ENCODE results near the gene SPATA33.
"Not testable (repeated sequence)": the region's sequence is repeated elsewhere in the genome, so short reads cannot be mapped to it uniquely, and the experiment has no call there.

SPATA33 gene

DNA sequence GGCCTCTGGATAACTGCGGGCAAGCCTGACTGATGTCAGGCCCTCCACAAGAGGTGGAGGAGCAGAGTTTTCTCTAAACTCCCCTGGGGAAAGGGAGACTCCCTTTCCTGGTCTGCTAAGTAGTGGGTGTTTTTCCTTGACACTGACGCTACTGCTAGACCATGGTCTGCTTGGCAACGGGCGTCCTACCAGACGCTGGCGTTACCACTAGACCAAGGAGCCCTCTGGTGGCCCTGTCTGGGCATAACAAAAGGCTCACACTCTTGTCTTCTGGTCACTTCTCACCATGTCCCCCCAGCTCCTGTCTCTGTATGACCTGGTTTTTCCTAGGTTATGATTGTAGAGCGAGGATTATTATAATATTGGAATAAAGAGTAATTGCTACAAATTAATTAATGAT lies 9.4 kb downstream of the SPATA33 start:
- DNase-seq, result peak; percentile 15

DNA sequence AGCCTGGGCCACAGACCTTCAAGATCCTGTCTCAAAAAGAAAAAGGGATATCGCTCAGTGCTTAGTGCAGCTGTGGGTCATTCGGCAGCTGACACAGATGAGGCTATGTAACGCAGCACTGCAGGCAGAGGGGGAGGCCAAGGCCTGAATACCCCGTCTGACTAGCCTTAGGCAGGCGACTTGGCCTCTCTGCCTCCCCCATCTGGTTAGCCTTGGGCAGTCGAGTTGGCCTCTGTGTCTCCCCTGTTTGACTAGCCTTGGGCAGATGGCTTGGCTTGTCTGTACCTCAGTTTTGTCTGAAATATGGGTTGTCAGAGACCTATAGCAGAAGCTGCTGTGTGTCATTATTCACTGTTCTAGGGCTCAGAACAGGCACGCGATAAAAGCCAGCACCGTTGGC lies 10.0 kb downstream of the SPATA33 start:
- no peak for DNase-seq

DNA sequence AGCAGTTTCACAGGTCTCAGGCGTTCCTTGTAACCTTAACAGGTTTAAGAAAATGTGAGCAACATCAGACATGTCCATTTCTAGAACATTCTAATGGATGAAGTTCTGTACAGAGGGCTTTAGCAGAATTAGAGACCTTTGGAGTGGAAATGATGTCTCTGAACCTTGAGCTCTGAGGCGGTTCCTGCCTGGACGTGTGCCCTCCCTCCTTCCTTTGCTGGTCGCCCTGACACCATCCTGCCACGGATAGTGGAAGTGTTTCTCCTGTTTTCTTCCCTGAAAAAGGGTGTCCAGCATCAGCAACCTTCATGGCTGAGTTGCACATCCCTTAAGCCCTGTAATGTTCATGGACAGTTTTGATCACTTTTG lies 11.1 kb downstream of the SPATA33 start:
- DNase-seq, result no peak

DNA sequence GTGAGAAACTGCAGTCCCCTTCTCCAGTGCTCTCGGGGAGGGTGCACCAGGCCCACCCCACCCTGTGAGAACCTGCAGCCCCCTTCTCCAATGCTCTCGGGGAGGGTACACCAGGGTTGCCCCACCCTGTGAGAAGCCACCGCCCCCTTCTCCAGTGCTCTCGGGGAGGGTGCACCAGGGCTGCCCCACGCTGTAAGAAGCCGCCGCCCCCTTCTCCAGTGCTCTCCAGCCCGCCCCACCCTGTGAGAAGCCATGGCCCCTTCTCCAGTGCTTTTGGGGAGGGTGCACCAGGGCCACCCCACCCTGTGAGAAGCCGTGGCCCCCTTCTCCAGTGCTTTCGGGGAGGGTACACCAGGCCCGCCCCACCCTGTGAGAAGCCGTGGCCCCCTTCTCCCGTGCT lies 12.1 kb downstream of the SPATA33 start:
- DNase-seq, result no peak

DNA sequence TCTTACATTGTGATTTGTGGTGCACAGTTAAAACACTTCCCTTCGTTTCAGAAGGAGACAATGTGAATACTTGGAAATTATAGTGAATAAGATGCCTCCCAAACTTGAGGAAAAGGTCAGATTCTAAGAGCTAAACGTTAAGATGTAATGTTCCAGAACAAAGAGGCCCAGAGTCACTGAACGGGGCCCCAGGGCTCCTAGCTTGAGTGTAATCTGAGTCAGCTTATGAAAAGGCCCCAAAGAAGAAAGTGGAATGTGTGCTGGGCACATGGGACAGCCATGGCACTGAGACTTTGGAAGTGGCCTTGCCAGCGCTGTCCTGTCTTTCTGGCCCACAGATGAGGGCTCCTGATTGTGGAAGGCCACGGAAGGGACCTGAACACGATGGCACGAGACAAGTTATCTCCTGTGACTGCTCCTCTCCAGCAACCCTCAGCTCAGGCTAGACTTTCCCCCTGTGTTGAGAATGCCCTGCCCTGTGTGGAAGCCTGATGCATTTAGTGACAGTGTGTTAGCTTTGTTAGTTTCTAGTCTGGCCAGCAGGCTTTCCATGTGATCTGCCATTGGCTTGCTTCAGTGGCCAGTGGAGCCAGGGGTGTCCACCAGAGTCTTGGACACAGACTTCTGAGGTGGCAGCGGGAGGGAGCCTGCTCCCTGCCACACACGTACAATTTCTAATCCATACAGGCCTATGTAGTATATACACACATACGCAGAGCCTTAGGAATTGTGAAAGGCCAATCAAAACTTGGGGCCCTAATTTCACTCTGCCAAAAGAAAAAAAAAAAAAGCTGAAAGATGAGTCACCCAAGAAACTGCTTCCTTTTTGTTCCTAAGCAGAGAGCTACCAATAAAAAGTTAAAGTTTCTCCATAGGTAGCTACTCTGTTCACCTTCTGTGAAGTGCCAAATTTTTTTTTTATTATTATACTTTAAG lies 13.1 kb downstream of the SPATA33 start:
- DNase-seq, result peak; percentile 77

DNA sequence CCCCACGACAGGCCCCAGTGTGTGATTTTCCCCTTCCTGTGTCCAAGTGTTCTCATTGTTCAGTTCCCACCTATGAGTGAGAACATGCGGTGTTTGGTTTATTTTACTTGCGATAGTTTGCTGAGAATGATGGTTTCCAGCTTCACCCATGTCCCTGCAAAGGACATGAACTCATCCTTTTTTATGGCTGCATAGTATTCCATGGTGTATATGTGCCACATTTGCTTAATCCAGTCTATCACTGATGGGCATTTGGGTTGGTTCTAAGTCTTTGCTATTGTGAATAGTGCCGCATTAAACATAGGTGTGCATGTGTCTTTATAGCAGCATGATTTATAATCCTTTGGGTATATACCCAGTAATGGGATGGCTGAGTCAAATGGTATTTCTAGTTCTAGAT lies 13.9 kb downstream of the SPATA33 start:
- not testable (repeated sequence) for DNase-seq

DNA sequence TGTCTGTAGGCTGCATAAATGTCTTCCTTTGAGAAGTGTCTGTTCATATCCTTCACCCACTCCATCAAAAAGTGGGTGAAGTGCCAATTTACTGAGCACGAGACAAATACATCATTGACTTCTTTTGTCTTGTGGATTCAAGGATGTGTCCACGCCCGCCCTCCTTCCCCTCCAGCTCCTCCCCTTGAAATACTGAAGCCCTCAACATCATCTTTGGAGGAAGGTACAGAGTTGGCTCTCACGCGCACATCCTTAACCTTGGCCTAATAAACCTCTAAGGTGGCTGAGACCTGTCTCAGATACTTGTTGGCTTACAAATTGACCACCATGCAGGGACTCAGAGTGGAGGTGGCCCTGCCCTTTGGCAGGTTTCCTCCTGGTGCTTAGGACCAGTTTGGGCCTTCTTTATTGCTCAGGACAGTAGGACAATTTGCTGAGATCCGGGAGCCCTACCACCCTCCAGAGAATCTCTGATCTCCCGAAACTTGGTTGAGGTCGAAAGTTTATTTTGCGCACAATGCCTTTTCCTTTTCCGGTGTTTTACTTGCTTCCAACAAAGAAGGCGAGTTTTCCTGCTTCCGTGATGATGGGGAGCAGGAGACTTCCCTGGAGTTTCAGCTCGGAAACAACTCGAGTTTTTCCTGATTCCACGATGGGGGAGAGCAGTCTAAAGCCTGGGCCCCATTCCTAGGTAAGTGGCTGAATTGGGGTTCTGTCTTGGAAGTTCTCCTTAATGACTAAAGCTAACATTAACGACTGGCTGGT lies 14.7 kb downstream of the SPATA33 start:
- DNase-seq, result no peak

DNA sequence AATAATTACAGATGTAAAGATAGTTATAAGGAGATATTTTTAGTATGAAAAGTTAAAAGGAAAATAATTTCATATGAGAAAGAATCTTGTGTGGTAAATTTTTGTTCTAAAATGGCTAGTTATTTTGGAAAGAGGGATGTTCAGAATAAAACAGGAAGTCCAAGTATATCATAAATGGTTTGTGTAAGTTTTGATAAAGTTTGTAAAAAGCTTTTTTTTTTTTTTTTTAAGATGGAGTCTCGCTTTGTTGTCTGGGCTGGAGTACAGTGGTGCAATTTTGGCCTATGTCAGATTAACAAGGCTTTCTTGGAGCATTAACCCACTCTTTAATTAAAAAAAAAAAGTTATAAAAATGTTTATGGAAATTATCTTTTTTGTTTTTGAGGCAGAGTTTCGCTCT lies 20.6 kb downstream of the SPATA33 start:
- DNase-seq, result no peak

DNA sequence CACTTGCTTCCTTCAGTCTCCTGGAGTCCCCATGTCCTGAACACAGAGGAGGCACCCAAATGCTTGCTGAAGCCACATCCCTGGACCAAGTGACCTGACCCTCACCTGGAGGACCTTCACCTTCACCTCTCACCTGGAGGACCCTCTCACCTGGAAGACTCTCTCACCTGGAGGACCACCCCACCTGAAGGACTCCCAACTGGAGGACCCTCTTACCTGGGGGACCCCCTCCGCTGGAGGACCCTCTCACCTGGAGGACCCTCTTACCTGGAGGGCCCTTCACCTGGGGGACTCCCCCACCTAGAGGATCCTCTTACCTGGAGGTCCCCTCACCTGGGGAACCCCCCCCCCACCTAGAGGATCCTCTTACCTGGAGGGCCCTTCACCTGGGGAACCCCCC lies 28.3 kb downstream of the SPATA33 start:
- DNase-seq, result no peak

DNA sequence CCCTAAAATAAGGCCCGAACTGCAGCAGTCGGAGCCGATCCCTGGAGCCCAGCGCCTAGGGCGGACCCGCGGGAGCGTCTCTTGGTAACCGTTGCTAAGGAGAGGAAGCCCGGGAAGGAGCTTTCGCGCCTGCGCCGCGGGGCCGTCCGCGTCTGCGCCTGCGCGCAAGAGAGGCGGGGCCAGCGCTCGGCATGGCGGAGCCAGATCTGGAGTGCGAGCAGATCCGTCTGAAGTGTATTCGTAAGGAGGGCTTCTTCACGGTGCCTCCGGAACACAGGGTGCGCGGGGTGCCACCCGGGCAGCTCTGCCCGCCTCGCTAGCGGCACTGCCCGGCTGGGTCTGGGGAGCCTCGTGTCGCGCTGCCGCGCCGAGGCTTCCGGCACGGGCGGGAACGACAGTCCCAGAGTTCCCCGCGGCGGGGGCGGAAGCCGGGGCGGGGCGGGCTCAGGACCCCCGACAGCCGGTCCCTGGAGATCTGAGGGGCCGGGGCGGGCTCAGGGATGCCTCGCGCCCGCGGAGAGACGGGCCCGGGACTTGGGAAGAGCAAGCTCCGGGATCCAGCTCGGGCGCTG lies 29.0 kb downstream of the SPATA33 start, which contains the start of gene CDK10:
CDK10 (plus strand) TSS at position 170 of the 572 bp plus-strand sequence; CDS start at position 192, 22 bp downstream.
- DNase-seq, result peak; percentile 83

DNA sequence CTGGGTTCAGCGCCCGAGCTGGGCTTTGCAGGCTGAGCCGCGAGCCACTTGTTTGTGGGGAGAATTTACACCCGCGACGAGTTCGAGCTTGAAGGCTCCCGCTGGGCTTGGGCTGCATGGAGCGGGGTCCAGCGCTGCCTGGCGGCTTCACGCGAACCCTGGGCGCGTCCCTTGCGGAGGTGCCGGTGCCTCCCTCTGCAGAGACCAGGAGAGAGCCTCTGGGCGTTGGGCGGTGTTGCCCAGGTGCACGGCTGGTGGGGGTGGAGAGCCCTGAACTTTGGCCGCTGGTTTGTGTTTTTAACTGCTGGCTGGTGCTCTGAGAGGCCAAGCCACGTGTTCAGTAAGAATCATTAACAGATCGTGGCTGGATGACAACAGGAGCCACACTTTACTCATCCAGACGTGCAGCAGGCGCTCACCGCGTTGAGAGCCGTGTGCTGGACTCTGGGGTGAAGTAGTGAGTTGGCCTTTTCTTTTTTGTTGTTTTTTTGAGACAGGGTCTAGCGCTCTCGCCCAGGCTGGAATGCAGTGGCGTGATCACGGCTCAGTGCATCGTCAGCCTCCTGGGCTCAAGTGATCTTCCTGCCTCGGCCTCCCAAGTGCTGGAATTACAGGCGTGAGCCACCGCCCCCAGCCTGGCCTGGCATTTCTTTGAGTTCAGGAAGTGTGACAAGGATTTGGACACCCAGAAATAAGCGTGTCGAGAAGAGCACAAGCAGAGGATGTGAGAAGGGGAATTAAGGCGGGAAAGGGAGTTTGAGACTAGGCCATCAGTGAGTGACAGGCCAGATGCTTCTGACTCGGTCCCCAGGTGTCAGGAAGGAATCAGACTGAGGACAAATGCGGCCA lies 29.7 kb downstream of the SPATA33 start:
- no peak for DNase-seq

DNA sequence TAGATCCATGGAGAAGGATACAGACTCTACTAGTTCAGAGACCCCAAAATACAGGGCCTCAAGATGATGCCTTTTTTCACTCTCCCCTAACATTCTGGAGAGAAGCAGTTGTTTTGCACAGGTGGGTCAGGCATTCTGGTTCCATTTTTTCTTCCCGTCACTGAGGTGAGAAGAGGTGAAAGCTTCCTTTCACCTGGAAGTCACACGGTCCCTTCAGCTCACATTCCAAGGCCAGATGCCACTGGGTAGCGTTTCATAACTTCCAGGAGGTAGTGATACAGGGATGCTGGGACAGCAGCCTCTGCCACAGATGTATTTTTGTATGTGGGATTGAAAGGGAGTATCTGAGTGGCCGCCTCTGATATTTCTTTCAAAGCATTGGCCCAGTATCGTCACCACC lies 30.8 kb downstream of the SPATA33 start:
- DNase-seq, result no peak

DNA sequence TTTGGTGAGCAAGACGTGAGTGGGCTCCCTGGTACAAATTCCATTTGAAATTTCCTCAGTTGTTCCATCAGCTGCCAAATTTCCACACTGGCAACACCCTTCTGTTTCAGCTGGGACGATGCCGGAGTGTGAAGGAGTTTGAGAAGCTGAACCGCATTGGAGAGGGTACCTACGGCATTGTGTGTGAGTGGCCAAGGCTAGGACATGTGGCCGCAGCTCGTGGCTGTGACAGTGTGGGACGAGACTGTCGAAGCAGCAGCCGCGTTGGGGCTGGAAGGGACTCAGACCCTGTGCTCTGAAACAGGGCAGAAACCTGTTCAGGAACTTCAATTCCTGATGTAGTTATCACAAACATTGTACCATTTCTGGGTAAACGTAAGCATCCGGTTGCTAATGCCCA lies 31.5 kb downstream of the SPATA33 start:
- DNase-seq, result no peak

DNA sequence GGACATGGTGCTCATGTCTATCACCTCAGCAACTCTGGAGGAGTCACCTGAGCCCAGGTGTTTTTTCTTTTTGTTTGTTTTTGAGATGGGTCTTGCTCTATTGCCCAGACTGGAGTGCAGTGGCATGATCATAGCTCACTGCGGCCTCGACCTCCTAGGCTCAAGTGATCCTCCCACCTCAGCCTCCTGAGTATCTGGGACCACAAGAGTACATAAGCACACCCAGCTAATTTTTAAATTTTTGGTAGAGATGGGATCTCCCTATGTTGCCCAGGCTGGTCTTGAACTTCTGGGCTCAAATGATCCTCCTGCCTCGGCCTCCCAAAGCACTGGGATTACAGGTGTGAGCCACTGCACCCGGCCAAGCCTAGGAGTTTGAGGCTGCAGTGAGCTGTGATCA lies 32.0 kb downstream of the SPATA33 start:
- not testable (repeated sequence) for DNase-seq

DNA sequence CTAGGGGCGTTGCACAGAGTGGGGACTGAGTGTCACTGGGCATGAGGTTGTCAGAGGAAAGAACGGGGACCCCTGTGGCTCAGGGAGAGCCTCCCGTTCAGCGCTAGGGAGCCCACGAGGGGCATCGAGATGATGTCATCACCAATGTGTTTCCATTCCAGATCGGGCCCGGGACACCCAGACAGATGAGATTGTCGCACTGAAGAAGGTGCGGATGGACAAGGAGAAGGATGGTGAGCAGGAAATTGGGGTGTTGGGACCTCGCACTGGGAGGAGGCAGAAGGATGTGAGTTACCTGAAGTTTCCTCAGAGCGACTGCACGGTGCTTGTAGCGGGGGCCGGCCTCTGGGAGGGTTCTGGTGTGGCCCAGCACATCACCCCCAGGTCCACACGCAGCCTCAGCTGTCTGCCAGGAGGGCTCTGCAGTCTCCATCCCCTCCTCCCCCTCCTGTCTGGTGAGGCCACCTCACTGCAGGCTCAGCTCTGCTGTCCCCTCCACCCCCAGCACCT lies 32.8 kb downstream of the SPATA33 start:
- no peak for DNase-seq

DNA sequence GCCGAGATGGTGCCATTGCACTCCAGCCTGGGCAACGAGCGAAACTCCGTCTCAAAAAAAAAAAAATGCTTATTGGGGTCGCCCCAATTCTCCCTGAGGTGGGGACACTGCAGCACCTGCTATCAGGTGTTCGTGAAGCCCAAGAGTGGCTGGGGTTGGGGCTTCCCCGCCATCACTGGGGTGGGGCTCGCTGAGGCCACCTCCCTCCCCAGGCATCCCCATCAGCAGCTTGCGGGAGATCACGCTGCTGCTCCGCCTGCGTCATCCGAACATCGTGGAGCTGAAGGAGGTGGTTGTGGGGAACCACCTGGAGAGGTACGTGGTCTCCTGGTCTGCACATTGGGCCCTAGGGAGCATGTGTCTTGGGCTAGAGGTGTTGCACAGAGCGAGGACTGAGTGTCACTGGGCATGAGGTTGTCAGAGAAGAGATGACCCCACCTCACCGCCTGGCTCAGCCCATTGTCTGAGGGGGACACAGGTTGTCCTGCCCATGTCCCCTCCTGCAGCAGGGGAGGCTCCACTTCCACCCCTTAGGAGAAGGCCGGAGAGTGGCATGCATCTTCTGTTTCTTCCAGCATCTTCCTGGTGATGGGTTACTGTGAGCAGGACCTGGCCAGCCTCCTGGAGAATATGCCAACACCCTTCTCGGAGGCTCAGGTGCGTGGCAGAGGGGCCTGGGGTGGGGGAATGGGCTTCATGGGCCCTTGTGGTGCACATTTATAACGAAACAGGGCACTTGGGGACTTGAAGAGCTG lies 33.8 kb downstream of the SPATA33 start:
- no peak for DNase-seq

DNA sequence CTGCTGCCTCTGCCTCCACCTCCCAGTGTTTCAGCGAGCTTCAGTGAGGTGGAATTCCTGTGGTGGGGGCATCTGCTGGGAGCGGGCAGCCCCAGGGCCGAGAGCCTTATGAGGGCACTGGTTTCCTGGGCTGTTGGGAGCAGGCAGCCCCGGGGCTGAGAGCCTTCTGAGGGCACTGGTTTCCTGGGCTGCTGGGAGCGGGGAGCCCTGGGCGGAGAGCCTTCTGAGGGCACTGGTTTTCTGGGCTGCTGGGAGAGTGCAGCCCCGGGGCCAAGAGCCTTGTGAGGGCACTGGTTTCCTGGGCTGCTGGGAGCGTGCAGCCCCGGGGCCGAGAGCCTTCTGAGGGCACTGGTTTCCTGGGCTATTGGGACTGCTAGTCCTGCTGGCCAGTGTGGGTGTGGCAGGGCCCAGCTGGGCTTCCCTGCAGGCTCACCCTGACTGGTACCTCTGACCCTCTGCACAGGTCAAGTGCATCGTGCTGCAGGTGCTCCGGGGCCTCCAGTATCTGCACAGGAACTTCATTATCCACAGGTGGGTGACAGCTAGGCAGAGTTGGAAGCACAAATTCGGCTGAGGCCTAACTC lies 34.4 kb downstream of the SPATA33 start:
- no peak for DNase-seq

DNA sequence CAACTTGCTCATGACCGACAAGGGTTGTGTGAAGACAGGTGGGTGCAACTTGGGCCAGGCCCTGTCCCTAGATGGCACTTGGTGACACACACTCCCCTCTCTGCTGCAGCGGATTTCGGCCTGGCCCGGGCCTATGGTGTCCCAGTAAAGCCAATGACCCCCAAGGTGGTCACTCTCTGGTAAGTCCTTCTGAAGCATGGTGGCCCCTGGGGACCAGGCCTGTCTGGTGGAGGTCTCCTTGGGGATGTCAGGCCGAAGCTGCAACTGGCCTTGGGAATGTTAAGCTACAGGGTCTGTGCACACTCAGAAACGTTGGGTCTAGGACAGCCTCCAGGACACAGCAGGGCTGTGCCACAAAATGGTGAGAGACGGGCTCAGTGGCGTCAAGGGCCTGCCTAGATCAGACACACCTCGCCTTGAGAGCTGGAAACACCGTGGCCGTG lies 35.7 kb downstream of the SPATA33 start:
- no peak for DNase-seq

DNA sequence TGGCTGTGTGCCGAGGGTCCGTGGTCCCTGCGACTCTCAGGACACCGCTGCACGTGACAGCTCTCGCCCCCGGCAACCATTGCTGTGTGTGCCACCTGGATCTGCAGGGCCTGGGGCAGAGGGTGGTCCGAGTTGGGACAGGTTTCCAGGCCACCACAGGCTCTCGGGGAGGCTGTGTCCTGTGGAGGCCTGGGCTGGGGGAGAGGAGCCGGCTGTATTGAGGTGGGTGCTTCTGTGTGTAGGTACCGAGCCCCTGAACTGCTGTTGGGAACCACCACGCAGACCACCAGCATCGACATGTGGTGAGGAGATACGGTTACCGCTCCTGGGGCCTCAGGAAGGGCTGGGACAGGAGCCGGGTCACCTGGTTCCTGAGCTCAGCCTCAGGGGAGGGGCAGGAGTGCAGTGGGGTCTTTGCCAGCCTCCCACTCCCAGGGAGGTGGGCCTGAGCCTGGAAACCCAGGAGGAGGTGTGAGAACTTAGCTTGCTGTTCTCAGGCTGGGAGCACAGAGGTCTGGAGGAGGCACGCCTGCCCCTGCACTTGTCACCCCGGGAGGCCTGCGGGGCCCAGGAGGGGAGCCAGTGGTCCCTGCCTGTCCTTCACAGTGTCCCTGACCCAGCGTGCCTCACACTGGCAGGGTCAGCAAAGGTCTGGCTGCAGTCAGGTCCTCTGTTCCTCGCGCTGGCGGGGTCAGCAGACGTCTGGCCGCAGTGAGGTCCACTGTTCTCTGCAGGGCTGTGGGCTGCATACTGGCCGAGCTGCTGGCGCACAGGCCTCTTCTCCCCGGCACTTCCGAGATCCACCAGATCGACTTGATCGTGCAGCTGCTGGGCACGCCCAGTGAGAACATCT lies 36.5 kb downstream of the SPATA33 start:
- DNase-seq, result no peak

DNA sequence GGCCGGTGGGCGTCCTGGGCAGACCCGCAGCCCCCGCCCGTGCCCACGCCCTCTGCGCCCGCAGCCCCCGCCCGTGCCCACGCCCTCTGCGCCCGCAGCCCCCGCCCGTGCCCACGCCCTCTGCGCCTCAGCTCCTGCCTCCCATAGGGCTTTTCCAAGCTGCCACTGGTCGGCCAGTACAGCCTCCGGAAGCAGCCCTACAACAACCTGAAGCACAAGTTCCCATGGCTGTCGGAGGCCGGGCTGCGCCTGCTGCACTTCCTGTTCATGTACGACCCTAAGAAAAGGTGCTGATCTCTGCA lies 37.1 kb downstream of the SPATA33 start:
- not testable (repeated sequence) for DNase-seq
